HG02642 (cell line): ENCODE results near the gene UBAP1L.
"Not testable (repeated sequence)": the region's sequence is repeated elsewhere in the genome, so short reads cannot be mapped to it uniquely, and the experiment has no call there.

Source experiments
- ATAC-seq: cut with Tn5 transposase; IDR thresholded peaks from one replicate; pipeline ENCODE4 v1.9.1; 2021; ENCODE audit warnings: mild to moderate bottlenecking; ENCODE audit not compliant: unreplicated experiment, poor library complexity

The UBAP1L gene

GRCh38 chr15:65115086-65115485, at the start of gene UBAP1L:
Gene UBAP1L (minus strand): TSS chr15:65115200. CDS start chr15:65106215, 8,985 bp downstream.
- no peak for ATAC-seq

- no peak for ATAC-seq
These were observed 49.1 kb upstream of the UBAP1L start for GRCh38 chr15:65164139-65164538.

GRCh38 chr15:65163041-65163440, 48.0 kb upstream of the UBAP1L start:
- ATAC-seq: no peak

- no peak for ATAC-seq
These were observed 41.7 kb upstream of the UBAP1L start for GRCh38 chr15:65156692-65157091.

- no peak for ATAC-seq
These were observed 39.7 kb upstream of the UBAP1L start for GRCh38 chr15:65154720-65155119.

- ATAC-seq: no peak
These were observed 32.9 kb upstream of the UBAP1L start for GRCh38 chr15:65147902-65148301.

- ATAC-seq: no peak
These were observed 31.4 kb upstream of the UBAP1L start for GRCh38 chr15:65146438-65146837.

- not testable (repeated sequence) for ATAC-seq
These were observed 23.6 kb upstream of the UBAP1L start for GRCh38 chr15:65138631-65139030.

- ATAC-seq: not testable (repeated sequence)
These were observed 22.9 kb upstream of the UBAP1L start for GRCh38 chr15:65137893-65138292.

GRCh38 chr15:65137089-65137488, 22.1 kb upstream of the UBAP1L start:
- ATAC-seq: not testable (repeated sequence)

- no peak for ATAC-seq
These were observed 19.5 kb upstream of the UBAP1L start for GRCh38 chr15:65134538-65134937.

GRCh38 chr15:65133548-65134200, 18.7 kb upstream of the UBAP1L start, which contains the start of gene PDCD7:
Gene PDCD7 (minus strand): TSS chr15:65133808. CDS start chr15:65133781, 27 bp downstream.
- ATAC-seq: peak; percentile 85

GRCh38 chr15:65132878-65133547, 18.0 kb upstream of the UBAP1L start:
- ATAC-seq: peak; percentile 53

GRCh38 chr15:65130941-65131340, 15.9 kb upstream of the UBAP1L start:
- no peak for ATAC-seq

- ATAC-seq: no peak
These were observed 542 bp upstream of the UBAP1L start for GRCh38 chr15:65115542-65115941.

GRCh38 chr15:65110676-65111292, 4.2 kb downstream of the UBAP1L start:
- ATAC-seq: no peak

- no peak for ATAC-seq
These were observed 8.9 kb downstream of the UBAP1L start for GRCh38 chr15:65106011-65106590.

GRCh38 chr15:65105038-65105437, 10.0 kb downstream of the UBAP1L start:
- no peak for ATAC-seq

- ATAC-seq: no peak
These were observed 12.1 kb downstream of the UBAP1L start for GRCh38 chr15:65102912-65103311.

GRCh38 chr15:65101891-65102708, 12.9 kb downstream of the UBAP1L start:
- no peak for ATAC-seq
